Erythroblast (primary cell): Measurements from ENCODE around the gene CCDC158.
"Not testable (repeated sequence)": the region's sequence is repeated elsewhere in the genome, so short reads cannot be mapped to it uniquely, and the experiment has no call there.

ENCODE experiments used
- DNase-seq, 2 experiments: peaks; one replicate each; lab custom pipeline; 2025; lab: John Stamatoyannopoulos, UW
- GATA1 ChIP-seq: IDR thresholded peaks from 2 replicates; pipeline ENCODE4 v1.6.1; 2011; ENCODE audit warnings: low read depth, mild to moderate bottlenecking, control low read depth, low read length, moderate library complexity
- POLR2A ChIP-seq: IDR thresholded peaks from 2 replicates; pipeline ENCODE4 v1.6.1; 2011; ENCODE audit warnings: mild to moderate bottlenecking, low read length

The CCDC158 gene

GRCh38 chr4:76442807-76443206 lies 21.9 kb upstream of the CCDC158 start:
- no peak for DNase-seq
- no peak for TF ChIP-seq GATA1
- TF ChIP-seq POLR2A, result no peak

GRCh38 chr4:76441881-76442280 lies 20.9 kb upstream of the CCDC158 start:
- TF ChIP-seq POLR2A (no peak), GATA1 (no peak)
- no peak for DNase-seq

GRCh38 chr4:76439491-76439890 lies 18.6 kb upstream of the CCDC158 start:
- TF ChIP-seq GATA1 (no peak), POLR2A (no peak)
- no peak for DNase-seq

- no peak for DNase-seq
- TF ChIP-seq POLR2A (no peak), GATA1 (no peak)
Measured at GRCh38 chr4:76435528-76436319, 14.8 kb upstream of the CCDC158 start.

GRCh38 chr4:76434901-76435527 lies 14.1 kb upstream of the CCDC158 start, which contains the start of gene SHROOM3:
TSS of gene SHROOM3 (plus strand) at chr4:76435229. CDS start at chr4:76436053, 824 bp downstream.
- TF ChIP-seq POLR2A (no peak), GATA1 (no peak)
- no peak for DNase-seq

- DNase-seq, result peak; percentile 32 to 58
- TF ChIP-seq POLR2A (no peak), GATA1 (no peak)
Measured at GRCh38 chr4:76430519-76431388, 9.8 kb upstream of the CCDC158 start.

- TF ChIP-seq POLR2A, result no peak
- TF ChIP-seq GATA1, result no peak
- DNase-seq, result no peak
Measured at GRCh38 chr4:76429636-76430035, 8.7 kb upstream of the CCDC158 start.

- no peak for DNase-seq
- TF ChIP-seq POLR2A, result no peak
- TF ChIP-seq GATA1, result no peak
Measured at GRCh38 chr4:76426272-76426671, 5.3 kb upstream of the CCDC158 start.

GRCh38 chr4:76423159-76423558 lies 2.2 kb upstream of the CCDC158 start:
- DNase-seq, result not testable (repeated sequence)

GRCh38 chr4:76420188-76420761 lies 666 bp downstream of the CCDC158 start:
- TF ChIP-seq GATA1 (no peak), POLR2A (no peak)
- DNase-seq, result no peak

GRCh38 chr4:76410636-76411035 lies 10.3 kb downstream of the CCDC158 start:
- no peak for DNase-seq
- no peak for TF ChIP-seq GATA1
- TF ChIP-seq POLR2A, result no peak

GRCh38 chr4:76407440-76408119 lies 13.4 kb downstream of the CCDC158 start:
- TF ChIP-seq POLR2A (no peak), GATA1 (no peak)
- no peak for DNase-seq

GRCh38 chr4:76406081-76406480 lies 14.9 kb downstream of the CCDC158 start:
- DNase-seq, result no peak
- TF ChIP-seq POLR2A (no peak), GATA1 (no peak)
